ENCODE results near the gene MEGF10.

Gene MEGF10

DNA sequence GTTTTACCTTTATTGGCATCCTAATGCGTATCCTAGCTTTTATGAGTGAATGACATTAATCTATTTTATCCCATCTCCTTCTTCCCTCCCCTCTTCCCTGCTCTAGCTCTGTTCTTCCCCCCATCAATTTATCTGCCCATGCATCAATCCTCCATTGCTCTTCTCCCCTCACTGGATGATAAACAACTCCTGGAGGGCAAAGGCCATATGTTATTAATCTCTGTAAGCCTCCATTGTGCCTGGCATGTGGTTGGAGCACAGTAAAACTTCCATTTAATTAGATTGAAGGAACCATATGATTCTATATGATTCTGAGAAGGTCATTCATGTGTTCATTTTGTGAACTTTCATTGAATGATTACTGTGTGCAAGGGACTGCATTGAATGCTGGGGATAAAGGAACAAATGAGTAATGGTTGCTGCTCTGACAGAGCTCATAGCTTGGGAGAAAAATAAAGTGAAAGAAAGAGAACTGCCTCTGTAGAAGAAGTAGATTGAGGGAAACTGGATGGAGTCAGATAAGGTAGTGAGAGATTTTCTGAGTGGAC, 85.0 kb downstream of the MEGF10 start:
- DNase-seq = no peak

DNA sequence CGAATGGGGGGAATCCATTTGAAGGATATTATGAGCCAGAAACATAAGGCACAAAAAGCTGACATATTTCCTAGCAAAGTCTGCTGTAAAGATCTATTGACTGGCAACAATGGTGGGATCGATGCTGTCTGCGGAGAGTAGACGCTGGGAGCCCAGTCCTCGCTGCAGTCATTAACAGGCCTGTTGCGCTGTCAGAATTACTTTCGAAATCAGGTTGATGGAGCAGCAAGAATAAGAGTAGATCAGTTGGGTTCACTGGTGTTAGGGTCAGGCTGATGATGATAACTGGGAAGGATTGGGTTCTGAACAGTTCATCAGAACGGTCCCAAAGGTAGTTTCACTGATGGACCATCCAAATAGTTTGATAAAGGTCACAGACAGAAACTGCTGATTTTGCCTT, 87.1 kb downstream of the MEGF10 start:
- DNase-seq = no peak

DNA sequence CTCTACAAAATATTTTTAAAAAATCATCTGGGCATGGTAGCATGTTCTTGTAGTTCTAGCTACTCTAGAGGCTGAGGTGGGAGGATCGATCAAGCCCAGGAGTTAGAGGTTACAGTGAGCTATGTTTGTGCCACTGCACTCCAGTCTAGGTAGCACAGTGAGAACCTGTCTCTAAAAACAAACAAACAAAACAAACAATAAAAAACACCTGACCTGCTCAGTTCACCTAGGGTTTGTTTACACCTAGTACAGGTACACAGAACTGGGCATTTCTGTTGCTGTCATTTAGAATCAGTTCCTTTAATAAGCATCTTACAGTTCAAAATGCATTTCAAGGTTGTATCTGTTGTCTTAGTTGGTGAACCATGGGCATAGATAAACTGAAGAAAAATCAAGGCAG, 95.3 kb downstream of the MEGF10 start:
- no peak for DNase-seq

DNA sequence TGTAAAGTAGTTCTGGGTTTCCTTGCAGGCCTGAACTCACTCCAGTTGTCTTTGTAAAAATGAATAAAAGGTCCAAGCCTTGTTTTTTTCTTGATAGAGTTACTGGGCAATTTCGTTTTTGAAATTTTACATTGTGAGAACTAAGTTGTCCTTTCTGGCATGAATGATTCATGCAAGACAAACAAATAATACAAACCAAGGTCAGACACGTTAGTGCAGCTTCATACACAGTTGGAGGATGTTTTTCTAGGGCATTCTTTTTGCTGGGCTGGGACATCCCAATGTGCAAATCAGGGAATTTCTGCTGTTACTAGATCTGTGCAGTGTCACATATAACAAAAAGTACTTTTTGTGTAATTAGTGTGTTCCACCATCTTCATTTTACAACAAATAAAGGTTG, 96.0 kb downstream of the MEGF10 start:
- no peak for DNase-seq

DNA sequence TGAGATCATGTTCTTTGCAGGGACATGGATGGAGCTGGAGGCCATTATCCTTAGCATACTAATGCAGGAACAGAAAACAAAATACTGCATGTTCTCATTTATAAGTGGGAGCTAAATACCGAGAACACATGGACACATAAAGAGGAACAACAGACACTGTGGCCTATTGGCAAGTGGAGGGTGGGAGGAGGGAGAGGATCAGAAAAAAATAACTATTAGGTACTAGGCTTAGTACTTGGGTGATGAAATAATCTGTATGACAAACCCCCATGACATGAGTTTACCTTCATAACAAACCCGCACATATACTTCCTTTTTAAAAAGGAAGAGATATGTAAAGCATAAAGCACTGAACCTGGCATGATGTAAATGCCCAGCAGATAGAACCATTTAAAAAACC, 99.0 kb downstream of the MEGF10 start:
- DNase-seq = no peak

DNA sequence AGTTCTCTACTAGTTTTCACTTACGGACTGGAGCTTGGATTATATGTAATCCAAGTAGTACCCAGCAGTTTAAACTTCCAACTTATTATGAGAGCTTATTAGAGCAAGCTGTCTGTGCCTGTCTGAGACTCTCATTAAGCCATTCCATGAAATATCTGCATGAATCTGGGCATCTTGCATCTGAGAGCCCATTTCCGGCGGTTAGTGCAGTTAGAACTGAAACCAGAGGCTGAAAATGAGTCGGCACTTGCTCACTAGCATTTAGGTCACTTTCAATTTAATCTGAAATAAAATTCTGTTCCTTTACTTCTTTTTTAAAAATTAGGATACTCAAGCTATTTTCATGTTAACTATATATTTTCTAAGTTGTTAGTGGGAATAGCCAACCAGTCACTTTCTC, 102.2 kb downstream of the MEGF10 start:
- no peak for DNase-seq

DNA sequence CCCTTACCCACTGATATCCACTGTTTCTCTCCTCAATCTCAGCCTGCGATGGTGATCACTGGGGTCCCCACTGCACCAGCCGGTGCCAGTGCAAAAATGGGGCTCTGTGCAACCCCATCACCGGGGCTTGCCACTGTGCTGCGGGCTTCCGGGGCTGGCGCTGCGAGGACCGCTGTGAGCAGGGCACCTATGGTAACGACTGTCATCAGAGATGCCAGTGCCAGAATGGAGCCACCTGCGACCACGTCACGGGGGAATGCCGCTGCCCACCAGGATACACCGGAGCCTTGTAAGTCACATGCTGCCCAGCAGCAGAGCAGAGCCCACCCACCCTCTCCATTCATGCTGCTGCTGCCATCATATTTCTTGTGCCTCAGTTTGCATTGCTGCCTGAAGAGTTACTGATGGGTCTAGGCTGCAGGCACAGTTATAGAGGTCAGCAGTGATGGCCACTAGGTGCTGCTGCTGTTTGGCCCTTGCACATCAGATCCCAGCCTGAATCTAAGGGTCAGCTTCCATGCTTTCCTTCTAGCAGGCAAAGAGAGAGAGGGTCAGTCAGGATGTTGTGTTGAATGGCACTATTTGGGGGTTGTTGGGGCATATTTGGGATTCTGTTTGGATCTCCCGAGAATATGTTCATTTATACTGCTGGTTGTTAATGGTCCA, 106.0 kb downstream of the MEGF10 start:
- DNase-seq = no peak

DNA sequence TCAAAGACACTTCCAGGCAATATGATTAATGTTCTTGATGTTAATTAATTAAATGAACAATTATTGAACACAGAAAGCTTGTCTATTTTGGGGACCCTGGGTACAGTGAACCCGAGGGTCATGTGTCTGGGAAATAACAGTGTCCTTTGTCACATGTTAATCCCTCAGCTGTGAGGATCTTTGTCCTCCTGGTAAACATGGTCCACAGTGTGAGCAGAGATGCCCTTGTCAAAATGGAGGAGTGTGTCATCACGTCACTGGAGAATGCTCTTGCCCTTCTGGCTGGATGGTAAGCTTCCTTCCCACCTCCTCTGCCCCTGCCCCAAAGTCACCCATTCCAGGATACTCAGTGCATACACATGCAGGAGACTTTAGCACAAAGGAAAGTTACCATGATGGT, 107.9 kb downstream of the MEGF10 start:
- no peak for DNase-seq

DNA sequence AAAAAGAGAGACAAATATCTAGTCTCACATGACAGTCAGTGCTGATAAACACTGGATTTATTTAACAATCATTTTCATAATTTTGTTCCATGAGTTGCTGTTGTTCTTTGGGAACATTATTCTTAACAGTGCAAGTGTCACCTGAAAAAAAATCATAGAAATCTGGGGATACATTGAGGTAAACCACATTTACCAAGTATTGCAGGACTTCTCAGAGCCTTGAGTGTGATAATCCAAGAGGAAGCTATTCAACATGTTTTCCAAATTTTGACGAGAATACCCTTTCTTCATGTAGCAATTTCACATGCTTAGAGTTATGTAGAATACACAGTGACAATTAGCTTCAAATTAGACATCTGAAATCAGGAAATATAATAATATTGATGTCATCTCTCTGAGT, 108.5 kb downstream of the MEGF10 start:
- no peak for DNase-seq

DNA sequence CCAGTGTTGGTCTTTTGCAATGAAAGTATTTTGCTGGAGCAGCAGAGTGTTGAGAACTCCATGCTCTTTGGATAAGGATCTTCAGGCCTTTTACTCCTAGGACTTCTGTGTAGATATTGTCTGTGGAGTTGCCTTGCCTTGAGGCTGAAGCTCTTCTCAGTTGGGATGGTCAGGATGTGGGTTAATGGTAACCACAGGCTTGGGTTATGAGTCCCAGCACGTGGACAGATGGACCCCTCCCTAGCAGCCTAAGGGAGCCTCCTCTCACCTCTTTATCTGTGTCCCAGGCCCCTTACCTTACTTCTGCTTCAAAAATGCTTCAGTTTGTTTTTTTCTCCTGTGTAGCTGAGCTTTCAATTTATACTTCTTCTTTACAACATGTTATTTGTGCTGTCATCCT, 109.9 kb downstream of the MEGF10 start:
- no peak for DNase-seq

DNA sequence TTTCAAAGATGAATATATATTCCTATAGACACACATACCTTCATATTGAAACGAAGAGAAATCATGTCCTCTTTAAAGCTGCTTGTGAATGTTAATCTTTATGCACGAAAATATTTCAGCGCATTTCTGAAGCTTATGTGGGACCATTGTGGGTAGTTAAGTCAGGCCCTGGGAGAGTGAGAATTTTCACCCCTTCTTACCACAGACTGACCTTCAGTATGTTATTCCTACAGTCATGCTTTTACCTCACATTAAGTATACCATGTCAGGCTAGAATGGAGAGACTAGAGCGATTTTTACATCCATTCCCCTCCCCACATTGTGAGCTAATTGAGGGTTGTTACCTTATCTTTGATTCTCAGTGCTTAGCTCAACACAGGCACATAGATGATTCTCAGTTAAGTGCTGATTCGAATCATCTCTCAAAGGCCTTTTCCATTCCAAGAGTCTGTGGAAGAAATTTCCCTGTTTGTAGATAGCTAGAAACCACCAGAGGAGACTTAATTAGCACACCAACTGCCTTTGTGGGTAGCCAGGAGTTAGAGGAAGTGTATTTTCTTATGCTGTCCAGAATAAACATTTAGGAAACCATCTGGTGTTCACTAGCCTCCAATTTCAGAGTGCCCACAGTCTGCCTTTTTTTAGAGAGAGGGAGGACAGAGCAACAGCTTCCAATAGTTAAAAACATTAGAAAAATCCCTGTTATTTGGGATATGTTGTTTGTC, 110.5 kb downstream of the MEGF10 start:
- no peak for DNase-seq

DNA sequence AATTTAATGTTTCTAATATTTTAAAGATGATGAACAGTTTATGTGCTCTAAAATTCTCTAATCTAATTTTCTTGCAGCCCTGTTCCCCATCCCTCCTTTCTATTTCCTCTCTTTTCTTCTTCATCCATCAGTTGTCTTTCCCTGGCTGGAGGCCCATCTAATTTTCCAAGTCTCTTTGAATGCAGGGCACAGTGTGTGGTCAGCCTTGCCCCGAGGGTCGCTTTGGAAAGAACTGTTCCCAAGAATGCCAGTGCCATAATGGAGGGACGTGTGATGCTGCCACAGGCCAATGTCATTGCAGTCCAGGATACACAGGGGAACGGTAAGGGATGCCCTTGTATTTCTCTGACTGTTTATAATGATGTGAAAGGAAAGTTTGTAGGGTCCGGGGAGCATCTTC, 111.8 kb downstream of the MEGF10 start:
- no peak for DNase-seq

DNA sequence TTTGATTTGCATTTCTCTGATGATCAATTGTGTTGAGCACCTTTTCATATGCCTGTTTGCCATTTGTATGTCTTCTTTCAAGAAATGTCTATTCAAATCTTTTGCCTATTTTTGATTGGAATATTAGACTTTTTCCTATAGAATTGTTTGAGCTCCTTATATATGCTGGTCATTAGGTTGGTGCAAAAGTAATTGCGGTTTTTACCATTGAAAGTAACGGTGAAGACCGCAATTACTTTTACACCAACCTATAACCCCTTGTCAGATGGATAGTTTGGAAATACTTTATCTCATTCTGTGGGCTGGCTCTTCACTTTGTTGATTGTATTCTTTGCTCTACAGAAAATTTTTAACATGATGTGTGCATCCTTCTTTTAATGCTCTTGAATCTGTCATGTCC, 113.6 kb downstream of the MEGF10 start:
- no peak for DNase-seq

DNA sequence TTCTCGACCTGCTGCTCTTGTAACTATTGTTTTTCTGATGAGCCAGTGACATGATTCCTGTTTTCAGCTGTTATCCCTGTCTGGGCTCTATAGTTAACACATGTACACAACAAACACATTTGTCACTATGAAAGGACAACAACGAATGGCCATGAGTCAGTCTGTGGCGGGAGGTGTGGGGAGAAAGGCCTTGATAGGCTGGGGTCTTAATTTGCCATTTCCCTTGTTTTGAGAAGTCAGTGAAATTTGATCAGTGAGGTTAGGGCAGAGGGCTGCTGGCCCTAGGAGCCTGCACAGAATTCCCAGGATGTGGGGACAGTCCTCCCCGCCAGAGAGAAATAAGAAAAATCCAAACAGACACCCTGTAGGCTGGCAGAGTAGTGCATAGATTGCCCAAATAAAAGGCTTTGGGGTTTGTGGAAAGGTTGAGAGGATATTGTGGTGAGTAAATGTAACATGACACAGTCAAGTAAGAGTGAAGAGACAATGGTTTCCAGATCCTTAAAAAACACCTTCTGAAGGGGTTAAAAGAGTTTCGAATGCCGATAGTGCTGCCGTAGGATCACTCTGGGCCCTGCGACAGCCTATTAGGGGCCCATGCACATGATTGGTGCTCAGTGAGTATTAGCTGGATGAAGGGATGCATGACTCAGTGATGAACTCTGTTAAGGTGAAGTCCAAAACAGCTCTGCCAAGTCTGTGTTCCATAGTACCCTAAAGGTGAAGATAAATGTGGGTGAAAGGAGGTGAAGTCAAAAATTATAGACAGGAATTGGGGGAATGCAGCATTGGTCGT, 115.9 kb downstream of the MEGF10 start:
- DNase-seq = no peak

DNA sequence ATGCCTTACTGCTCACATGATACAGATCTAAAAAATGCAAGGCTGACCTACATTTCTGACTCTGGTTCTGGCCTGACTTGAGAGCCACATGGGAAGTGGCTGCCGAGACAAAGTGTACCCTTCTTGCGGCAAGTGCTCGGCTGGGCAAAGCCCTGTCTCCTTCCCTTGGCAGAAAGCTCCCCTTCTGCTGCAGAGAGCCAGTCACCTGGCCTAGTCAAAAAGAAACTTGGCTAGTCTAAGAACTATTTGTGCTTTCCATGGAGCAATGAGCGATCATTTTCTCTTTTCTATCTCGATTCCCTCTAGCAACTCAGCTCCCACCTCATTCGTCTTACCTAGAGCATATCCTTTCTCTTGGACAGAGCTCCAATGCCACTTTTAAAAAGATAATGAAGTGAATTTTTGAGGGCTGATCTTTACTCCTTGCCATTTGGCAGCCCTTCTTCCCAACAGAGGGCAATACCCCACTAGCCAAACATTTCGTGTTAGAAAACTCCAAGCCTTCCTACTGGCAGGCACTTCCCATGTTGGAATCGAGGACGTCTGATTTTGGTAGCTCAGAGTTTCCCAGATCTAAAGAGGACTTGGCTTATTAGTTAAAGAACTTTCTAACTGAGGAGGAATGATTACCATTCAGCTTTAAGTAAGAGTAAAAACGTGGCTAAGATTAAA, 118.8 kb downstream of the MEGF10 start:
- DNase-seq = no peak

DNA sequence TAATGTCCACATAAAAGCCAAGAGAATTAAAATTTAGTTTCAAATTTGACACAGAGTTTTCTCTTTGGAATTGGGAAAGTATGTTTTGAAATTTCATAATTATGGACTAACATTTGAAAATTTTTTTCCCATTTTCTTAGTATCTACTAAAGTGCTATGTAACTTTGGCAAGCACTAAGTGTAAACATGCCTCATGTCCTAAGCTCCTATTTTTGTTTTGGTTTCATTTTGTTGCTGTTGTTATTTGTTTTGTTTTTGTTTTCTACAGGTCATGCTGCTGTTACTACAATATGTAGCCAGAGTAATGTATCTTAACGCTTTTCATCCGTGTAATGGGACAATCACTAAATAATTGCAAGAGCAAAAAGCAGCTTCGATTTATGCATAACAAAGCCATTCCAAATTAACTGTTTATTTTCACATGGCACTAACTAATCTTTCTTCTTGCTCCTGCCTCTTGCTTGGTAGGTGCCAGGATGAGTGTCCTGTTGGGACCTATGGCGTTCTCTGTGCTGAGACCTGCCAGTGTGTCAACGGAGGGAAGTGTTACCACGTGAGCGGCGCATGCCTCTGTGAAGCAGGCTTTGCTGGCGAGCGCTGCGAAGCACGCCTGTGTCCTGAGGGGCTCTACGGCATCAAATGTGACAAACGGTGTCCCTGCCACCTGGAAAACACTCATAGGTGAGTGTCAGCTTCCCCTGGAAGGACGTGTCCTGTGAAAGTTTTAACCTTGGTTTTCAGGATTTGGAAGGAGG, 119.5 kb downstream of the MEGF10 start:
- DNase-seq = no peak

DNA sequence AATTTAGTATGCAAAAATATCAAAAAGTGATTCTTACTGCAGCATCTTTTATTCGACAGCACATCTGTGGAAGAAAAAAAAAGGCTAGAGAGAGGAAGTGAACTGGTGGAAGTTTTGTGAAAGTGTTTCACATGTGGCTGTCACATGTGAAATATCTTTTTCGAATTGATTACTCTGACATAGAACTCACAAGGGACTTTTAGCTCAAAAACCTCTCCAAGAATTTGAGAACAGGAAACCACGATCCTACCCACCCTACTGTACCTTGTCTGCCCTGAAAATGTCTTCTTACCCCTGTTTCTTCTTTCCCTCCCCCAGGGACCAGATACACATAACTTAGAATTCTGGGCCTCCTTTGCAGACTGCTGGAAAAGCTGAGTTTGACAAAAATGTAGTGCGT, 120.4 kb downstream of the MEGF10 start:
- DNase-seq = no peak

DNA sequence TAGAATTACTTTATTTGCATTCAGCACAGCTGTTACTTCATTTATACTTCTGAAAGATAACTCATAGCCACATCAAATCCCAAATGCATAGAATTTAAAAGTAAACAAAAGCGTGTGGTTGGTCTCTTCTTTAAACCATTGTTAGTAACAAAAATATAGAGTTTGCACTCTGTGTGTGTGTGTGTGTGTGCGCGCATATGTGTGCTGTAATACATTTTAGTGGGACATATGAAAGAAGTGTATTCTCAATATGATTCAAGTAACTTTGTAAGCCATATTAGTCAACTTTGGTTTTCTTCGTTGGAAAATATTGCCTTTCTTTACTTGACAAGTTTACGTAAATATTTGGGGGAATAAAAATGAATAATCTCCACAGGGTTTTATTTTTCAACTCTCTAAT, 120.8 kb downstream of the MEGF10 start:
- DNase-seq = no peak

DNA sequence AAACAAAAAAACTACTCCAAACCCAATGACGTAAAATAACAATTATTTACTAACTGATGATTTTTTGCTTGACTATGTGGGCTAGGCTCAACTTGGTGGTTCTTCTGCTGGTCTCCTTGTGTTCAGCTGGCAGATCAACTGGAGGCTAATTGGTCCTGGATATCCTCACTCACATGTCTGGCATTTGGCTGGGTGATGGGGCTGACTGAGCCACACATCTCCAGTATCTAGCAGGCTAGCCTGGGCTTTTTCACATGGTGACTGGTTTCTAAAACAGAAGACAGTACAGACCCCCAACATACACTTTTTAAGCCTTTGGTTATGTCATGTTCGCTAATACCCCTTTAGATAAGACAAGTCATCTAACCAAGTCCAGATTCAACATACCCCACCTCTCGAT, 122.1 kb downstream of the MEGF10 start:
- no peak for DNase-seq

DNA sequence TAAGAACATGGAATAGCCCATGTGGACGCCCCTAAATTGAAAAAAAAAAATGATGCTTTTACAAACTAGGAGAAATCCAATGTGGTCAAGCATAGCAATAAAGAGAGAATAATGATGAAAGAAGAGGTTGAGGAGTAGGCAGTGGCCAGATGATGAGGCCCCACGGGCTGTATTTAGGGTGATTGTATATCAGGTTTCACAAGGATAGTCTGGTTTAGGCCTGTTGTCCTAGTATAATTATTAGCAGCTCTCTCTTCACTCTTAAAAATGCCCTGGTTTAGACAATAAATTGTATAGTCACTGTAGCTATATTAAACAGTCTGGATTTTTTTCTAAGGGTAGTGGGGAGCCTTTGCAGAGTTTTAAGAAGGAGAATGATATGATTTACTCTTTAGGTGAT, 124.4 kb downstream of the MEGF10 start:
- no peak for DNase-seq

DNA sequence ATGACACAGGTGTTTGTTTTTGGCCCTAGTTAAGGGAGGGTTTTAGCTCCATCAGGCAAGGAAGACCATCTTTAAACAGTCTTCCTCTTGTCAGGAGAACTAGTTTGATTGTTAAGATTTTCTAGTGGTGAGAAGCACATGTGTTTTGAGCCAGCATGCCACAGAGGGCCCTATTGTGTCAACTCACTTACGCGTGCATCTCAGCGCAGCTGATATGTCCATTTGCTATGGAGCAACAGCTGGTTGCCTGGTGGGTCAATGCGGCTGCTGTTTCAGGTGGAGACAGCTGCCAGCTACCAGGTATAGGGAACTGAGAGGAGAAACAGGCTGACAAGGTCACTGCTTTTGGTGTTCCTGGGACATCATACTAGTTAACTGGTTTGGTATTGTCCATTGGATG, 126.3 kb downstream of the MEGF10 start:
- DNase-seq = no peak

DNA sequence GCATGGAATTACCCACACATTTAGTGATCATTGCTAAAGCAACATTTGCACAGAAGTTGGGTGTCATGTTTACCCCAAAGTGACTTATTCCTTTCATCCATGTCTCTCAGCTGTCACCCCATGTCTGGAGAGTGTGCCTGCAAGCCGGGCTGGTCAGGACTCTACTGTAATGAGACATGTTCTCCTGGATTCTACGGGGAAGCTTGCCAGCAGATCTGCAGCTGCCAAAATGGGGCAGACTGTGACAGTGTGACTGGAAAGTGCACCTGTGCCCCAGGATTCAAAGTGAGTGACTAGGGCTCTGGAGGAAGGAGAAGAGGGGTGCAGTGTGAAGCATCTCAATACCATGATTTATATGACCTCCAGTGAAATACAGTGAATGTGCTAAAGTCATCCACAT, 126.9 kb downstream of the MEGF10 start:
- DNase-seq = no peak

DNA sequence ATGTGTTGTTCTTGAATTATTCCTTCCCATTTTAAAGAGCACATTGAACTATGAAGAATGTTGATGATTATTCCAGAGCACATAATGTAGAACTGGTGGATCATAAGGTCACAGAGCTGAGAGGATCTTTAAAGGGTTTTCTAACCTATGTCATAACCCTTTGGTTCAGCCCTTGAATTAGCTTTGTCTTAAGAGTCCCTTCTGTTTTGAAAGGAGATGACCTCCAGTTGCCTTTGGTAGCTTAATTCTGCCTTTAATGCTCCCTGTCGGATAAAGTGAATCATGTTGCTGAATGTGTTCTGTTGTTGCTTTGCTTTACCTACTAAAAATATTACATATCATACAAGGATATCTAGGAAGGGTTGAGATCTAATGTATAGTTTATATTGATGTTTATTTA, 127.8 kb downstream of the MEGF10 start:
- DNase-seq = no peak

All from 8988T (cell line).